ENCODE measurements around the gene ATP5F1B. TPM values are rescaled to one million over a fixed set of nuclear protein-coding genes. Genes with fewer than 3 reads are reported as not detected.

Gene ATP5F1B
- total RNA-seq, 1 experiment from 2014 or later: 1,051 TPM

DNA sequence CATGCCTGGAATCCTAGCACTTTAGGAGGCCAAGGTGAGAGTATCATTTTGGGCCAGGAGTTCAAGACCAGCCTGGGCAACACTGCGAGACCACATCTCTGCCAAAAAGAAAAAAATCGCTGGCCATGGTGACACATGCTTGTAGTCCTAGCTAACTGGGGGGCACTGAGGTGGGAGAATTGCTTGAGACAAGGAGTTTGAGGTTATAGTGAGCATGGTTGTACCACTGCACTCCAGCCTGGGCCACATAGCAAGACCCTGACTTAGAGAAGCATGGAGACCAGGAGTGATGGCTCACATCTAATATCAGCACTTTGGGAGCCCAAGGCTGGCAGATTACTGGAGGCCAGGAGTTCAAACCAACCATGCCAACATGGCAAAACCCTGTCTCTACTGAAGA is 33.1 kb upstream of the ATP5F1B start:
- POLR2A ChIA-PET: interaction anchor here (3.6 kb wide), 1 partner anchor 9 kb away, joined by 17 read pairs; the partner anchor contains the start of gene PTGES3
- H3K27me3 ChIP-seq (ENCODE audit: insufficient read depth, low read length): no peaks in the 10 kb centered on the region
- no peaks in the 10 kb centered on the region for H3K9me2 ChIP-seq (ENCODE audit: insufficient read depth)
- CTCF ChIA-PET: interaction anchor here (0.7 to 1.7 kb wide), 2 partner anchors 10 to 939 kb away, joined by 4 to 5 read pairs; no protein-coding TSS in a partner anchor
- DNase-seq (ENCODE audit: low read depth, low spot score): no peak
- no peak overlapping the region for H2AFZ ChIP-seq (ENCODE audit: low read depth, low read length, poor library complexity, severe bottlenecking)
- peaks cover 14% of the 10 kb centered on the region in 2 experiments for H3K36me3 ChIP-seq (ENCODE audit: control insufficient read depth in 1 of 2, insufficient read depth in 2 of 2, low read length in 2 of 2)
- no peak for ATAC-seq
- peaks cover 2 to 25% of the 10 kb centered on the region in 2 experiments; a peak in 3 of 4 replicates for H3K4me1 ChIP-seq (ENCODE audit: control insufficient read depth in 1 of 2, insufficient read depth in 2 of 2, low read length in 2 of 2)
- no TSS peak for BruUV-seq (replicated peaks)
- no peaks in the 10 kb centered on the region for H3K9me3 ChIP-seq (ENCODE audit: control insufficient read depth in 1 of 2, insufficient read depth in 1 of 2, low read depth in 1 of 2, low read length in 2 of 2)
- peaks cover 39% of the 10 kb centered on the region; the same call in 1 of the 2 replicates for H4K20me1 ChIP-seq (ENCODE audit: insufficient read depth)
- no peak overlapping the region for H3K4me3 ChIP-seq (replicated peaks in 1 of 2; ENCODE audit: low read depth in 1 of 2, low read length in 2 of 2)
- intact Hi-C loops (cut with micrococcal nuclease): no loop called here
- peaks cover 100% of the 10 kb centered on the region for H3K79me2 ChIP-seq (ENCODE audit: insufficient read depth, low read length)
- no peak overlapping the region for H3K9ac ChIP-seq (ENCODE audit: low read length)
- no peak overlapping the region for H3K27ac ChIP-seq (ENCODE audit: low read depth, low read length)
- TF ChIP-seq ZFX (IDR thresholded peaks at IDR 0.05) (no peak), CEBPB (IDR thresholded peaks at IDR 0.05; ENCODE audit: low read depth) (no peak), CBX3 (IDR thresholded peaks at IDR 0.05; ENCODE audit: low read depth) (no peak), POLR2A (IDR thresholded peaks at IDR 0.05; ENCODE audit: borderline replicate concordance, extremely low read depth, insufficient read depth, insufficient read length) (no peak), SRF (IDR thresholded peaks at IDR 0.05; ENCODE audit: low read depth) (no peak)
- H3K4me2 ChIP-seq (ENCODE audit: low read length): no peak overlapping the region
- RAD21 ChIA-PET (ENCODE audit: low non-redundant PET in 1 of 2, low total read pairs in 2 of 2, uncharacterized antibody in 2 of 2, unreplicated experiment in 2 of 2): no interaction called here

- intact Hi-C loops (cut with micrococcal nuclease): no loop called here
- no TSS peak for BruUV-seq (replicated peaks)
- POLR2A ChIA-PET: interaction anchor here (3.6 kb wide), 1 partner anchor 11 kb away, joined by 17 read pairs; the partner anchor contains the start of gene PTGES3
- TF ChIP-seq FOSL1 (IDR thresholded peaks at IDR 0.05; ENCODE audit: low read depth) (no peak), ELF1 (IDR thresholded peaks at IDR 0.05; ENCODE audit: borderline replicate concordance, low read depth) (no peak), ZFX (IDR thresholded peaks at IDR 0.05) (no peak), ZNF274 (IDR thresholded peaks at IDR 0.05; ENCODE audit: low read depth, low read length) (no peak), RAD21 (IDR thresholded peaks at IDR 0.05; ENCODE audit: low read depth) (no peak), SIN3A (IDR thresholded peaks at IDR 0.05; ENCODE audit: low read depth) (no peak), YY1 (IDR thresholded peaks at IDR 0.05; ENCODE audit: extremely low read depth, insufficient replicate concordance, low read depth, low read length) (no peak), SP1 (IDR thresholded peaks at IDR 0.05; ENCODE audit: low read depth) (no peak), EZH2 (IDR thresholded peaks at IDR 0.05) (no peak), SRF (IDR thresholded peaks at IDR 0.05; ENCODE audit: low read depth) (no peak), CTCF (IDR thresholded peaks at IDR 0.05 in 2 of 3, conservative IDR thresholded peaks at IDR 0.05 in 1 of 3; ENCODE audit: borderline replicate concordance in 1 of 3, insufficient read depth in 1 of 3, low read depth in 2 of 3, low read length in 2 of 3) (no peak), CEBPB (IDR thresholded peaks at IDR 0.05; ENCODE audit: low read depth) (no peak), POLR2A (IDR thresholded peaks at IDR 0.05; ENCODE audit: borderline replicate concordance, extremely low read depth, insufficient read depth, insufficient read length) (no peak), EGR1 (IDR thresholded peaks at IDR 0.05; ENCODE audit: low read depth) (no peak), JUND (IDR thresholded peaks at IDR 0.05) (no peak)
- TF ChIP-seq, protein P1, sequence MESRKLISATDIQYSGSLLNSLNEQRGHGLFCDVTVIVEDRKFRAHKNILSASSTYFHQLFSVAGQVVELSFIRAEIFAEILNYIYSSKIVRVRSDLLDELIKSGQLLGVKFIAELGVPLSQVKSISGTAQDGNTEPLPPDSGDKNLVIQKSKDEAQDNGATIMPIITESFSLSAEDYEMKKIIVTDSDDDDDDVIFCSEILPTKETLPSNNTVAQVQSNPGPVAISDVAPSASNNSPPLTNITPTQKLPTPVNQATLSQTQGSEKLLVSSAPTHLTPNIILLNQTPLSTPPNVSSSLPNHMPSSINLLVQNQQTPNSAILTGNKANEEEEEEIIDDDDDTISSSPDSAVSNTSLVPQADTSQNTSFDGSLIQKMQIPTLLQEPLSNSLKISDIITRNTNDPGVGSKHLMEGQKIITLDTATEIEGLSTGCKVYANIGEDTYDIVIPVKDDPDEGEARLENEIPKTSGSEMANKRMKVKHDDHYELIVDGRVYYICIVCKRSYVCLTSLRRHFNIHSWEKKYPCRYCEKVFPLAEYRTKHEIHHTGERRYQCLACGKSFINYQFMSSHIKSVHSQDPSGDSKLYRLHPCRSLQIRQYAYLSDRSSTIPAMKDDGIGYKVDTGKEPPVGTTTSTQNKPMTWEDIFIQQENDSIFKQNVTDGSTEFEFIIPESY (IDR thresholded peaks at IDR 0.05; ENCODE audit: extremely low read depth, insufficient replicate concordance, low read length): no peak
- TF ChIP-seq, protein P2, sequence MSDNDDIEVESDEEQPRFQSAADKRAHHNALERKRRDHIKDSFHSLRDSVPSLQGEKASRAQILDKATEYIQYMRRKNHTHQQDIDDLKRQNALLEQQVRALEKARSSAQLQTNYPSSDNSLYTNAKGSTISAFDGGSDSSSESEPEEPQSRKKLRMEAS (IDR thresholded peaks at IDR 0.05): no peak
These were observed 31.9 kb upstream of the ATP5F1B start for GRCh38 chr12:56677680-56678079.

More at GRCh38 chr12:56677680-56678079, 31.9 kb upstream of the ATP5F1B start:
- no peak overlapping the region for H3K4me2 ChIP-seq (ENCODE audit: low read length)
- no peak overlapping the region for H3K27ac ChIP-seq (ENCODE audit: low read depth, low read length)
- no peak overlapping the region for H3K4me3 ChIP-seq (replicated peaks in 1 of 2; ENCODE audit: low read depth in 1 of 2, low read length in 2 of 2)
- peaks cover 2 to 24% of the 10 kb centered on the region in 2 experiments; a peak in 2 of 4 replicates for H3K4me1 ChIP-seq (ENCODE audit: control insufficient read depth in 1 of 2, insufficient read depth in 2 of 2, low read length in 2 of 2)
- RAD21 ChIA-PET (ENCODE audit: low non-redundant PET in 1 of 2, low total read pairs in 2 of 2, uncharacterized antibody in 2 of 2, unreplicated experiment in 2 of 2): no interaction called here
- H3K9me3 ChIP-seq (ENCODE audit: control insufficient read depth in 1 of 2, insufficient read depth in 1 of 2, low read depth in 1 of 2, low read length in 2 of 2): no peaks in the 10 kb centered on the region
- no peak overlapping the region for H3K9ac ChIP-seq (ENCODE audit: low read length)
- DNase-seq (ENCODE audit: low read depth, low spot score) (no peak), ATAC-seq (no peak)
- H3K79me2 ChIP-seq (ENCODE audit: insufficient read depth, low read length): peaks cover 100% of the 10 kb centered on the region
- H4K20me1 ChIP-seq (ENCODE audit: insufficient read depth): peaks cover 42% of the 10 kb centered on the region; the same call in 1 of the 2 replicates
- no peaks in the 10 kb centered on the region for H3K9me2 ChIP-seq (ENCODE audit: insufficient read depth)
- H3K36me3 ChIP-seq (ENCODE audit: control insufficient read depth in 1 of 2, insufficient read depth in 2 of 2, low read length in 2 of 2): peaks cover 18 to 20% of the 10 kb centered on the region in 2 experiments
- H3K27me3 ChIP-seq (ENCODE audit: insufficient read depth, low read length): no peaks in the 10 kb centered on the region
- H2AFZ ChIP-seq (ENCODE audit: low read depth, low read length, poor library complexity, severe bottlenecking): no peak overlapping the region
- CTCF ChIA-PET: interaction anchor here (1.7 kb wide), 1 partner anchor 11 kb away, joined by 4 read pairs; no protein-coding TSS in a partner anchor

Measured in HCT116 (cell line).